Measurements from ENCODE around the gene ILF2.
"Not testable (repeated sequence)": the region's sequence is repeated elsewhere in the genome, so short reads cannot be mapped to it uniquely, and the experiment has no call there.

ILF2 gene

DNA sequence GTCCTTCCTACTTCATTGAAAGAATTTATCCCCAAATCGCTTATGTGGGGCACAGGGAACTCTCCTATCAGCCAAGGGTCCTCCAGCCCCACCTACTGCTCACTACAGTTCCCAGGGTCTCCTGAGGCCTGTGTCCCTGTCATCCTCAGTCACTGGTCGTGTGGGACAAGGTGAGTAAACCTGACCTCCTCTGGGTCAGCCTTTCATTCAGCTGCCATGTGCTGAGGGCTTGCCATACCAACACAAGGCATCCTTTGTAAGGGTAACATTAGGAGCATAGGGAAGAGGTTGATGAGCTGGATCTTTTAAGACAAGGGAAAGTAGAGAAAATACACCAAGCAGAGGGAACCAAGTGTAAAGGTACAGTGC lies 23.5 kb downstream of the ILF2 start:
- no peak for DNase-seq (ENCODE audit: low read depth, low spot score)
- H3K9ac ChIP-seq (ENCODE audit: insufficient read length), result no peak overlapping the region
- peaks cover 43% of the 10 kb centered on the region for H3K36me3 ChIP-seq (ENCODE audit: insufficient read depth, low read length)
- H3K4me3 ChIP-seq, result no peak overlapping the region
- peak overlapping the region; percentile 14; the same call in 1 of the 2 replicates for H3K27ac ChIP-seq
- no peaks in the 10 kb centered on the region for H3K9me3 ChIP-seq (ENCODE audit: low read depth, low read length)
- TF ChIP-seq EZH2 (IDR thresholded peaks at IDR 0.05) (no peak), POLR2AphosphoS5 (IDR thresholded peaks at IDR 0.05; ENCODE audit: borderline replicate concordance, low read depth, low read length) (peak; percentile 14; the same call in 1 of the 2 replicates), FOXP2 (optimal IDR thresholded peaks at IDR 0.05; ENCODE audit: control extremely low read depth, extremely low read length, insufficient read depth) (no peak)

DNA sequence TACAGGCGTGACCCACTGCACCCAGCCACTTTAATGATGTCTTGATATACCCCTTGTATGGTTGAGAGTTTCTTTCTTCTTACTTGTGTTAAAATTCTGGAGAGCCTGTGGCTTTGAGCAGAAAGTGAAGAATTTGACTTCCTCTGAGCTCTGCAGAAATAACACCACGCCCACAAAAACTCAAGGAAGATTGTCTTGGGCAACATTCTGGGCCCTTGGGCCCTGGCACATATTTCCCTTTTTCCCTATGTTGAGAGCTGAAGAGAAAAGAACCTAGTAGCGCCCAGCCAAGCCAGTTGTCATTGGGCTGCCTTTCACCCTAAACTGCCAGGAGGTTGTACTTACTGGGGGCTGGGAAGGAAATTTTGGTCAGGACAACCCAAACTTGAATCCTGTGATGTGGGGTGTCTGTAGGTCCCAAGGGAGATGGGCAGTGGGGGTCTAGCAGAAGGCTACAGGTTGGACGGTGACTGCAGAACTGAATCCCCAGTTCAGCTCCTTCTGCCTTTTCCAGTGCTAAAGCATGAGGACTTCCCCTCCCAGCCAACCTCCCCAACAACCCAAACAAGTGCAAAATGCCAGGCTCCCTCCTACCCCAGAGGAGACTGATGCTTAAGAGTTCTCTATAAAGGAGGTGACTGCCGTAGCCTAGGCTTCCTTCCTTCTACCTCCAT lies 24.0 kb downstream of the ILF2 start:
- Histone ChIP-seq H3K36me3 (ENCODE audit: insufficient read depth, low read length) (peaks cover 48% of the 10 kb centered on the region), H3K4me3 (no peak overlapping the region), H3K27ac (peak overlapping the region; percentile 14; the same call in 1 of the 2 replicates), H3K9ac (ENCODE audit: insufficient read length) (no peak overlapping the region), H3K9me3 (ENCODE audit: low read depth, low read length) (no peaks in the 10 kb centered on the region)
- no peak for DNase-seq (ENCODE audit: low read depth, low spot score)
- no peak for TF ChIP-seq EZH2 (IDR thresholded peaks at IDR 0.05)
- no peak for TF ChIP-seq FOXP2 (optimal IDR thresholded peaks at IDR 0.05; ENCODE audit: control extremely low read depth, extremely low read length, insufficient read depth)
- no peak for TF ChIP-seq POLR2AphosphoS5 (IDR thresholded peaks at IDR 0.05; ENCODE audit: borderline replicate concordance, low read depth, low read length)

DNA sequence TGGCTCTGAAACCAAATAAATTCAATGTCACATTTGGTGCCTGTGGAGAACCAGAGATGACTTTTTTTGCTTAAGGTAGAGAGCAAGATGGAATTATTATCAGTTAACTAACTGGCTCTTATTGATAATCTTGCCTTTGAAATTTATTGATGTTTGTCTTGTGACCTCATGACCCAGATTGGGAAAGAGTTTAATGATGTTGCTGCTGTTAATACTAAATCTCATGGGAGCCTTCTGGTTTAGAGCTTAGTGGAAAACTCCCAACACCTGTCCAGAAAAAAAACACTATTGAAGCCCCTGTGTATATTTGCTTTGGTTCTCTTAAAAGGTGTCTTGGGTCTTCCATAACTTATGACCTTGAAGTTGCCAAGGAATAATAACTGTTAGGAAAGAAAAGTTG lies 27.0 kb downstream of the ILF2 start:
- no peak overlapping the region for H3K4me3 ChIP-seq
- no peak overlapping the region for H3K27ac ChIP-seq
- DNase-seq (ENCODE audit: low read depth, low spot score), result no peak
- no peaks in the 10 kb centered on the region for H3K9me3 ChIP-seq (ENCODE audit: low read depth, low read length)
- H3K9ac ChIP-seq (ENCODE audit: insufficient read length), result no peak overlapping the region
- H3K36me3 ChIP-seq (ENCODE audit: insufficient read depth, low read length), result peaks cover 78% of the 10 kb centered on the region
- TF ChIP-seq FOXP2 (optimal IDR thresholded peaks at IDR 0.05; ENCODE audit: control extremely low read depth, extremely low read length, insufficient read depth) (no peak), POLR2AphosphoS5 (IDR thresholded peaks at IDR 0.05; ENCODE audit: borderline replicate concordance, low read depth, low read length) (no peak), EZH2 (IDR thresholded peaks at IDR 0.05) (no peak)

DNA sequence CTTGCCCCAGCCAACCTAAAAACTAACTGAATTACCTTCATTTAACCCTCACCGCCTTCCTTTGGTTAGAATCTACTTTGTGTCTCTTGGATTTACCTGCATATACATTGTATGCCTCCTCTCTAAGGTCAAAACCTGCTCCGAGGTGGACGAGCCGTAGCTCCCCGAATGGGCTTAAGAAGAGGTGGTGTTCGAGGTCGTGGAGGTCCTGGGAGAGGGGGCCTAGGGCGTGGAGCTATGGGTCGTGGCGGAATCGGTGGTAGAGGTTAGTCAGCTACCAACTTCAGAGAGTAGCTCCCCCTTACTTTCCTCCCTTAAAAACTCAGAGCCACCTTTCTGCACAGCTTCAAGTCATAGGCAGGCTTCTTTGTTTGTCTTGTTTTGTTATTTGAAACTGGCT lies 27.7 kb downstream of the ILF2 start:
- TF ChIP-seq FOXP2 (optimal IDR thresholded peaks at IDR 0.05; ENCODE audit: control extremely low read depth, extremely low read length, insufficient read depth) (no peak), POLR2AphosphoS5 (IDR thresholded peaks at IDR 0.05; ENCODE audit: borderline replicate concordance, low read depth, low read length) (0 out of 2 replicates have a peak, but pooled peaks have one; percentile 4)
- no peak overlapping the region for H3K4me3 ChIP-seq
- no peak for DNase-seq (ENCODE audit: low read depth, low spot score)
- no peak overlapping the region for H3K9ac ChIP-seq (ENCODE audit: insufficient read length)
- peaks cover 86% of the 10 kb centered on the region for H3K36me3 ChIP-seq (ENCODE audit: insufficient read depth, low read length)
- no peak overlapping the region for H3K27ac ChIP-seq
- H3K9me3 ChIP-seq (ENCODE audit: low read depth, low read length), result no peaks in the 10 kb centered on the region

DNA sequence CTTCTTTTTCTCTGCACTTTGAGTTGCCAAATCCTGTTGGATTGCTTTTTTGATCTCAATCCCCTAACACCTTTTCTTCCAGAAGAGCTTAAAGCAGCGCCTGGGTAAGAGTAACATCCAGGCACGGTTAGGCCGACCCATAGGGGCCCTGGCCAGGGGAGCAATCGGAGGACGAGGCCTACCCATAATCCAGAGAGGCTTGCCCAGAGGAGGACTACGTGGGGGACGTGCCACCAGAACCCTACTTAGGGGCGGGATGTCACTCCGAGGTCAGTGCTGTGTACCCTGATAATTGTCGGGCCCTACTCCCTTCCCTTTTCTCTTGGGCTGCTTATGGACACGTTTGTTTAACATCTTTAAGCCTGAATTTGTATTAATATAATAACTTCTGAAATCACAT lies 28.6 kb downstream of the ILF2 start:
- DNase-seq (ENCODE audit: low read depth, low spot score), result no peak
- no peak overlapping the region for H3K9ac ChIP-seq (ENCODE audit: insufficient read length)
- H3K4me3 ChIP-seq, result no peak overlapping the region
- TF ChIP-seq FOXP2 (optimal IDR thresholded peaks at IDR 0.05; ENCODE audit: control extremely low read depth, extremely low read length, insufficient read depth) (no peak), POLR2AphosphoS5 (IDR thresholded peaks at IDR 0.05; ENCODE audit: borderline replicate concordance, low read depth, low read length) (peak; percentile 19; the same call in 1 of the 2 replicates)
- no peak overlapping the region for H3K27ac ChIP-seq
- H3K36me3 ChIP-seq (ENCODE audit: insufficient read depth, low read length), result peaks cover 95% of the 10 kb centered on the region
- no peaks in the 10 kb centered on the region for H3K9me3 ChIP-seq (ENCODE audit: low read depth, low read length)

DNA sequence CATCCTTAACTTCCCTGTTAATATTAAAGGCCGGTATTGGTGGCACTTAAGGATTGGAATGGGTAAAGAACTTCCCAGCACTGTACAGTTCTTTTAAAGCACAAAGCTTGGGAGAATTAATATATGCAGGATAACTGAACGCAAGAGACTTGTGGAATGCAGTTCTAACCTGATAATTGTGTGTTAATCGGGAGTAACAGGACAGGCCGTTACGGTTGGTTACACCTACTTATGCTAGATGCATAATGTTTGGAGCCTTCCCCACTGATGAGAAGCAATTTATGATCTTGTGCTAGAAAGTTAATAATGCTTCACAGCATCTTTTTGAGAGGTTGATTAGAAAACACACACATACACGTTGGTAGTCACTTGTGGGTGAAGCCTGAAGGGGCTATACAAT lies 29.9 kb downstream of the ILF2 start:
- Histone ChIP-seq H3K36me3 (ENCODE audit: insufficient read depth, low read length) (peaks cover 100% of the 10 kb centered on the region), H3K9ac (ENCODE audit: insufficient read length) (no peak overlapping the region), H3K4me3 (no peak overlapping the region), H3K27ac (no peak overlapping the region), H3K9me3 (ENCODE audit: low read depth, low read length) (no peaks in the 10 kb centered on the region)
- TF ChIP-seq EZH2 (IDR thresholded peaks at IDR 0.05) (no peak), POLR2AphosphoS5 (IDR thresholded peaks at IDR 0.05; ENCODE audit: borderline replicate concordance, low read depth, low read length) (no peak), FOXP2 (optimal IDR thresholded peaks at IDR 0.05; ENCODE audit: control extremely low read depth, extremely low read length, insufficient read depth) (no peak)
- DNase-seq (ENCODE audit: low read depth, low spot score), result no peak

DNA sequence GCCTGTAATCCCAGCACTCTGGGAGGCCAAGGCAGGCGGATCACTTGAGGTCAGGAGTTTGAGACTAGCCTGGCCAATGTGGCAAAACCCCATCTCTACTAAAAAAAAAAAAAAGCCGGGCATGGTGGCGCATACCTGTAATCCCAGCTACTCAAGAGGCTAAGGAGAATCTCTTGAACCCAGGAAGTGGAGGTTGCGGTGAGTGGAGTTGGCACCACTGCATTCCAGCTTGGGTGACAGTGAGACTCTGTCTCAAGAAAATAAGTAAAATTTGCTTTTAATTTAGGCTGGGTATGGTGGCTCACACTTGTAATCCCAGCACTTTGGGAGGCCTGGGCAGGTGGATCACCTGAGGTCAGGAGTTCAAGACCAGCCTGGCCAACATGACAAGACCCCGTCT lies 30.6 kb downstream of the ILF2 start:
- not testable (repeated sequence) for H3K27ac ChIP-seq; H3K9ac ChIP-seq (ENCODE audit: insufficient read length); DNase-seq (ENCODE audit: low read depth, low spot score); H3K4me3 ChIP-seq; H3K9me3 ChIP-seq (ENCODE audit: low read depth, low read length)
- H3K36me3 ChIP-seq (ENCODE audit: insufficient read depth, low read length), result peaks cover 100% of the 10 kb centered on the region

DNA sequence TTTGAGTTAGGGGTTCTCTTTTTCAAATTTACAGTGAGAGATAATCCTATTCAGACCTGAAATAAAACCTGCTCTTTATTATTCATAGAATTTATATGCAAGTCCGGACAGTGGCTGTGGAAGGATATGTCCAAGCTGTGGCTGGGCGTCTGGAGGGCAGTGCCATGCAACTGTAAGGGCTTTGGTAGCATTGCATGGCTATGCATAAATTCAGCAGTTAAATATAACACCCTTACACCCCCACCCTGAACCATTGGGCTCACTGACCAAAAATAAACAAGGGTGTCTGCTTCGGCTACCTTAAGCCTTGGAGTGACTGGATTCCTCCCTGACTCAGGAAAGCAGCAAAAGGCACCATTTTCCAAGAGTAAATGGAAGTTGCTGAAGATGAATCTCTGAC lies 31.5 kb downstream of the ILF2 start:
- no peak overlapping the region for H3K27ac ChIP-seq
- H3K9ac ChIP-seq (ENCODE audit: insufficient read length), result no peak overlapping the region
- no peak for DNase-seq (ENCODE audit: low read depth, low spot score)
- H3K36me3 ChIP-seq (ENCODE audit: insufficient read depth, low read length), result peaks cover 90% of the 10 kb centered on the region
- no peak overlapping the region for H3K4me3 ChIP-seq
- TF ChIP-seq EZH2 (IDR thresholded peaks at IDR 0.05) (no peak), POLR2AphosphoS5 (IDR thresholded peaks at IDR 0.05; ENCODE audit: borderline replicate concordance, low read depth, low read length) (no peak), FOXP2 (optimal IDR thresholded peaks at IDR 0.05; ENCODE audit: control extremely low read depth, extremely low read length, insufficient read depth) (no peak)
- no peaks in the 10 kb centered on the region for H3K9me3 ChIP-seq (ENCODE audit: low read depth, low read length)

DNA sequence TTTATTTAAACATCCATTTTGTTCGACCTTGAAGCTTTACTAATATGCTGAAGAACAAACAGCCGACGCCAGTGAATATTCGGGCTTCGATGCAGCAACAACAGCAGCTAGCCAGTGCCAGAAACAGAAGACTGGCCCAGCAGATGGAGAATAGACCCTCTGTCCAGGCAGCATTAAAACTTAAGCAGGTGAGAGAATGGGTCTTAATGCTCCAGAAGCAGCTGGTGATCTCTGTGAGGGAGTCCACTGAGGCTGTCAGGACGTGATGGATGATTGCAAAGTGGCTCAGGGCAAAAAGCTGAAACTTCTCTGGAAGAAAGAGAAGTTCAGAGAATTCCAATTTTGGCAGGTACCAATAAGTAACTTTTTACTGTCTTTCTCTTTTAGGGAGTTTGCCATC lies 32.5 kb downstream of the ILF2 start:
- no peak overlapping the region for H3K4me3 ChIP-seq
- H3K27ac ChIP-seq, result no peak overlapping the region
- H3K36me3 ChIP-seq (ENCODE audit: insufficient read depth, low read length), result peaks cover 80% of the 10 kb centered on the region
- DNase-seq (ENCODE audit: low read depth, low spot score), result no peak
- no peak overlapping the region for H3K9ac ChIP-seq (ENCODE audit: insufficient read length)
- no peaks in the 10 kb centered on the region for H3K9me3 ChIP-seq (ENCODE audit: low read depth, low read length)
- TF ChIP-seq FOXP2 (optimal IDR thresholded peaks at IDR 0.05; ENCODE audit: control extremely low read depth, extremely low read length, insufficient read depth) (no peak), POLR2AphosphoS5 (IDR thresholded peaks at IDR 0.05; ENCODE audit: borderline replicate concordance, low read depth, low read length) (peak; percentile 1; the same call in 1 of the 2 replicates)

Measured in SK-N-MC (cell line).